NAMALWA (cell line): Measurements from ENCODE around the gene CDC42SE2.
"Not testable (repeated sequence)": the region's sequence is repeated elsewhere in the genome, so short reads cannot be mapped to it uniquely, and the experiment has no call there.

Experiments
- DNase-seq: peaks from one replicate; pipeline ENCODE4 v3.0.0-alpha.2; 2015; ENCODE audit warnings: low spot score

Gene CDC42SE2

GRCh38 chr5:131277875-131278740 lies 14.3 kb downstream of the CDC42SE2 start:
- peak; percentile 54 for DNase-seq

- DNase-seq, result not testable (repeated sequence)
Measured at GRCh38 chr5:131278741-131279124, 14.9 kb downstream of the CDC42SE2 start.

GRCh38 chr5:131279204-131279603 lies 15.4 kb downstream of the CDC42SE2 start:
- peak; percentile 47 for DNase-seq

GRCh38 chr5:131280417-131280816 lies 16.6 kb downstream of the CDC42SE2 start:
- no peak for DNase-seq

- peak; percentile 59 for DNase-seq
Measured at GRCh38 chr5:131281133-131281867, 17.4 kb downstream of the CDC42SE2 start.

- DNase-seq, result no peak
Measured at GRCh38 chr5:131281868-131282234, 18.0 kb downstream of the CDC42SE2 start.

GRCh38 chr5:131282235-131282634 lies 18.4 kb downstream of the CDC42SE2 start:
- DNase-seq, result no peak

GRCh38 chr5:131285703-131286399 lies 22.0 kb downstream of the CDC42SE2 start:
- no peak for DNase-seq

- no peak for DNase-seq
Measured at GRCh38 chr5:131286400-131286715, 22.5 kb downstream of the CDC42SE2 start.

- DNase-seq, result peak; percentile 51
Measured at GRCh38 chr5:131288328-131288727, 24.5 kb downstream of the CDC42SE2 start.

GRCh38 chr5:131289738-131290137 lies 25.9 kb downstream of the CDC42SE2 start:
- no peak for DNase-seq

- DNase-seq, result no peak
Measured at GRCh38 chr5:131296213-131296672, 32.4 kb downstream of the CDC42SE2 start.

GRCh38 chr5:131297886-131298285 lies 34.0 kb downstream of the CDC42SE2 start:
- no peak for DNase-seq

GRCh38 chr5:131299465-131299864 lies 35.6 kb downstream of the CDC42SE2 start:
- no peak for DNase-seq

GRCh38 chr5:131302506-131302905 lies 38.7 kb downstream of the CDC42SE2 start:
- DNase-seq, result no peak

- DNase-seq, result no peak
Measured at GRCh38 chr5:131303537-131303936, 39.7 kb downstream of the CDC42SE2 start.

GRCh38 chr5:131304414-131304813 lies 40.6 kb downstream of the CDC42SE2 start:
- no peak for DNase-seq

- DNase-seq, result no peak
Measured at GRCh38 chr5:131305138-131305689, 41.4 kb downstream of the CDC42SE2 start.

GRCh38 chr5:131305906-131306305 lies 42.1 kb downstream of the CDC42SE2 start:
- no peak for DNase-seq

- DNase-seq, result not testable (repeated sequence)
Measured at GRCh38 chr5:131312235-131312772, 48.5 kb downstream of the CDC42SE2 start.

- DNase-seq, result no peak
Measured at GRCh38 chr5:131316026-131316425, 52.2 kb downstream of the CDC42SE2 start.

GRCh38 chr5:131316822-131317221 lies 53.0 kb downstream of the CDC42SE2 start:
- DNase-seq, result no peak
